RWPE2 (cell line): Measurements from ENCODE around the gene MAP3K4.

Experiments
- ATAC-seq: fragments of 200-7000 bp; cut with Tn5 transposase; 3 replicates; pipeline ENCODE4 v1.9.1; 2021; ENCODE audit warnings: low read depth
- DNase-seq: peaks from one replicate; pipeline ENCODE4 v3.0.0-alpha.2; 2020; ENCODE audit warnings: low spot score
- H3K27ac ChIP-seq: fragments of 450-650 bp; 2 replicates; pipeline ENCODE4 v1.5.1; 2017; ENCODE audit warnings: mild to moderate bottlenecking; ENCODE audit not compliant: poor library complexity, severe bottlenecking
- H3K27me3 ChIP-seq: fragments of 250-450 bp; sonication (Bioruptor Pico); 2 replicates; pipeline ENCODE4 v1.5.1; 2021; ENCODE audit warnings: mild to moderate bottlenecking, moderate library complexity; ENCODE audit not compliant: insufficient read depth, poor library complexity, severe bottlenecking
- H3K36me3 ChIP-seq: fragments of 250-450 bp; sonication (Bioruptor Pico); 2 replicates; pipeline ENCODE4 v1.5.1; 2020; ENCODE audit warnings: low read depth, mild to moderate bottlenecking, moderate library complexity
- H3K4me1 ChIP-seq: fragments of 250-450 bp; sonication (Bioruptor Pico); 2 replicates; pipeline ENCODE4 v1.5.1; 2021; ENCODE audit warnings: mild to moderate bottlenecking, moderate library complexity; ENCODE audit not compliant: insufficient read depth, poor library complexity, severe bottlenecking
- H3K4me3 ChIP-seq: fragments of 250-450 bp; sonication (Bioruptor Pico); 2 replicates; pipeline ENCODE4 v1.5.1; 2021; ENCODE audit warnings: mild to moderate bottlenecking, moderate library complexity; ENCODE audit not compliant: severe bottlenecking
- H3K9me3 ChIP-seq: fragments of 250-450 bp; sonication (Bioruptor Pico); 2 replicates; pipeline ENCODE4 v1.5.1; 2021; ENCODE audit warnings: mild to moderate bottlenecking, moderate library complexity; ENCODE audit not compliant: severe bottlenecking
- CTCF ChIP-seq: fragments of 450-650 bp; IDR thresholded peaks from one replicate; pipeline ENCODE4 v1.5.1; 2017; ENCODE audit warnings: mild to moderate bottlenecking, moderate library complexity; ENCODE audit not compliant: poor library complexity, severe bottlenecking

The MAP3K4 gene

GRCh38 chr6:161009991-161010390, 18.4 kb downstream of the MAP3K4 start:
- no peak overlapping the region for H3K27ac ChIP-seq
- H3K4me1 ChIP-seq = peaks cover 13% of the 10 kb centered on the region
- no peak for DNase-seq
- H3K36me3 ChIP-seq = no peaks in the 10 kb centered on the region
- no peak overlapping the region for H3K4me3 ChIP-seq
- no peaks in the 10 kb centered on the region for H3K27me3 ChIP-seq
- TF ChIP-seq CTCF = no peak
- ATAC-seq = no peak
- no peaks in the 10 kb centered on the region for H3K9me3 ChIP-seq

GRCh38 chr6:161010418-161010817, 18.8 kb downstream of the MAP3K4 start:
- H3K36me3 ChIP-seq = no peaks in the 10 kb centered on the region
- no peak overlapping the region for H3K4me3 ChIP-seq
- H3K4me1 ChIP-seq = peaks cover 13% of the 10 kb centered on the region
- DNase-seq (no peak), ATAC-seq (peak; percentile 95)
- no peaks in the 10 kb centered on the region for H3K9me3 ChIP-seq
- TF ChIP-seq CTCF = no peak
- no peak overlapping the region for H3K27ac ChIP-seq
- no peaks in the 10 kb centered on the region for H3K27me3 ChIP-seq

GRCh38 chr6:161011492-161012480, 20.2 kb downstream of the MAP3K4 start:
- no peak for ATAC-seq
- TF ChIP-seq CTCF = no peak
- no peak overlapping the region for H3K4me3 ChIP-seq
- peaks cover 13% of the 10 kb centered on the region for H3K4me1 ChIP-seq
- DNase-seq = no peak
- no peak overlapping the region for H3K27ac ChIP-seq
- H3K27me3 ChIP-seq = no peaks in the 10 kb centered on the region
- H3K36me3 ChIP-seq = no peaks in the 10 kb centered on the region
- no peaks in the 10 kb centered on the region for H3K9me3 ChIP-seq

- no peaks in the 10 kb centered on the region for H3K9me3 ChIP-seq
- H3K4me3 ChIP-seq = no peak overlapping the region
- no peaks in the 10 kb centered on the region for H3K36me3 ChIP-seq
- H3K27ac ChIP-seq = no peak overlapping the region
- DNase-seq = no peak
- no peak for TF ChIP-seq CTCF
- peaks cover 13% of the 10 kb centered on the region for H3K4me1 ChIP-seq
- H3K27me3 ChIP-seq = no peaks in the 10 kb centered on the region
- ATAC-seq = no peak
These were observed 22.1 kb downstream of the MAP3K4 start for GRCh38 chr6:161013695-161014094.
